Ascending aorta (tissue), 2 donors: ENCODE results near the gene SAMMSON. TPM values are rescaled to one million over a fixed set of nuclear protein-coding genes. Genes with fewer than 3 reads are reported as not detected.

ENCODE experiments used
- DNase-seq, 2 donors: peaks; one replicate each; pipeline ENCODE4 v3.0.0-alpha.2; 2019; ENCODE audit warnings: low spot score in 2 of 2
- H3K27ac ChIP-seq, 2 donors: fragments of 200-600 bp; sonication (generic); one replicate each; pipeline ENCODE4 v1.5.1; 2016 to 2017; ENCODE audit warnings: mild to moderate bottlenecking in 1 of 2
- H3K27me3 ChIP-seq: fragments of 200-600 bp; sonication (generic); one replicate; pipeline ENCODE4 v1.5.1; 2017
- H3K36me3 ChIP-seq, 2 donors: fragments of 200-600 bp; sonication (generic); one replicate each; pipeline ENCODE4 v1.5.1; 2016
- H3K4me1 ChIP-seq, 2 donors: fragments of 200-600 bp; sonication (generic); one replicate each; pipeline ENCODE4 v1.5.1; 2016 to 2017; ENCODE audit warnings: mild to moderate bottlenecking in 1 of 2
- H3K4me3 ChIP-seq, 2 donors: fragments of 200-600 bp; sonication (generic); one replicate each; pipeline ENCODE4 v1.5.1; 2016 to 2017; ENCODE audit warnings: mild to moderate bottlenecking in 1 of 2
- H3K9me3 ChIP-seq, 2 donors: fragments of 200-600 bp; sonication (generic); one replicate each; pipeline ENCODE4 v1.5.1; 2016
- intact Hi-C: fragments of 100-400 bp; cut with DNase I; formaldehyde crosslinking; loops from one replicate; pipeline ENCODE4 v1.15.1; 2023
- total RNA-seq: library from RNA; depleted of rRNA; stranded (reverse); fragments of >200 nt; gene quantifications from one replicate; pipeline ENCODE4 v1.1.0, GENCODE V29; 2016
- TF ChIP-seq, protein P1 (sequence below), 3 experiments: fragments of 200-600 bp in 2 of 3; fragments of 450-650 bp in 1 of 3; sonication (generic) in 2 of 3; IDR thresholded peaks; one replicate each; pipeline ENCODE4 v1.5.1; 2016 to 2019; ENCODE audit warnings: antibody characterized with exemption in 3 of 3, mild to moderate bottlenecking in 1 of 3, moderate library complexity in 1 of 3

Gene SAMMSON
- total RNA-seq, 1 donor from 2014 or later, result 2.2 TPM

DNA sequence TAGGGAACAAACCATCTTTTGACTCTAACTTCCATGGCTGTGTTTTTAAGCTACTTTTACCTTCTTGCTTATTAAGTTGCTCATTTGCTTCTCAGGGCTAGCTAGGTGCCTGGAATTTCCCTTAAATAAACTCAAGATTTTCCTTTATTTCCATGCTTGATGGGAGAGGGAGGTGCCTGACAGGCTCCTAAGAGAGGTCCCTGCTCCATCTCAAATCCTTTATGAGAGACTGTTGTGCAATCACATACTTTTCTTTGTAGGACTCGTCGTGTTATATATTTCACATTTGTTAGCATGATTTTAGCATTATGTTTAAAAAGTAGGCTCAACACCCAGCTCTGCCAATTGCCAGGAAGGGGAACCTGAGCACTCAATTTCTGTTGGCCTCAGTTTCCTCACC is 95.7 kb downstream of the SAMMSON start:
- intact Hi-C loops, result loop anchor here (10.0 kb wide), 1 partner anchor 420 kb away; no protein-coding TSS in a partner anchor
- no peak for DNase-seq
- TF ChIP-seq, protein P1, sequence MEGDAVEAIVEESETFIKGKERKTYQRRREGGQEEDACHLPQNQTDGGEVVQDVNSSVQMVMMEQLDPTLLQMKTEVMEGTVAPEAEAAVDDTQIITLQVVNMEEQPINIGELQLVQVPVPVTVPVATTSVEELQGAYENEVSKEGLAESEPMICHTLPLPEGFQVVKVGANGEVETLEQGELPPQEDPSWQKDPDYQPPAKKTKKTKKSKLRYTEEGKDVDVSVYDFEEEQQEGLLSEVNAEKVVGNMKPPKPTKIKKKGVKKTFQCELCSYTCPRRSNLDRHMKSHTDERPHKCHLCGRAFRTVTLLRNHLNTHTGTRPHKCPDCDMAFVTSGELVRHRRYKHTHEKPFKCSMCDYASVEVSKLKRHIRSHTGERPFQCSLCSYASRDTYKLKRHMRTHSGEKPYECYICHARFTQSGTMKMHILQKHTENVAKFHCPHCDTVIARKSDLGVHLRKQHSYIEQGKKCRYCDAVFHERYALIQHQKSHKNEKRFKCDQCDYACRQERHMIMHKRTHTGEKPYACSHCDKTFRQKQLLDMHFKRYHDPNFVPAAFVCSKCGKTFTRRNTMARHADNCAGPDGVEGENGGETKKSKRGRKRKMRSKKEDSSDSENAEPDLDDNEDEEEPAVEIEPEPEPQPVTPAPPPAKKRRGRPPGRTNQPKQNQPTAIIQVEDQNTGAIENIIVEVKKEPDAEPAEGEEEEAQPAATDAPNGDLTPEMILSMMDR (IDR thresholded peaks at IDR 0.05), result no peak

DNA sequence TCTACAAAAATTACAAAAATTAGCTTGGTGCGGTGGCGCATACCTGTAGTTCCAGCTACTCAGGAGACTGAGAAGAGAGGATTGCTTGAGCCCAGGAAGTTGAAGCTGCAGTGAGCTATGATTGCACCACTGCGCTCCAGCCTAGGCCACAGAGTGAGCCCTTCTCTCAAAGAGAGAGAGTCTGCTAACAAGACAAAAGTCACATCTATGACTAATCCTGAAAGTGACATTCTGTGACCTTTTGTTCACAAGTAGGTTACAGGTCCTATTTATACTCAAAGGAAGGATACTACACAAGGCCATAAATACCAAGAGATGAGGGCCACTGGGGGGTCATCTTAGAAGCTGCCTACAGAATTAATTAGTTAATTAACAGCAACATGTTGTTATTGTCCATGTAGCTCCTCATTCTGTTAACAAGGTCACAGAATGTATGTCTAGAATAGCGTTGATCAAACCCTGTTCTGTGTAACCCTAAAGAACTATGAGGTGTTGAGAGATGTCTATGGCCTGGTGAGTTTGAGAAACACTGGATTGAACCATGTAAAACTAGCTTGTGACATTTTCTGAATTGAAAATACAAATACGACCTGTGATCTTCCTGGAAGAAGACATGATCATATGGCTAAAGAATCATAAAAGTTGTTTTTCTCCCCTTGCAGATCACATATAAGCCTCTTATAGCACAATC is 97.0 kb downstream of the SAMMSON start:
- TF ChIP-seq, protein P1 (IDR thresholded peaks at IDR 0.05), result no peak
- Histone ChIP-seq H3K27me3 (no peaks in the 10 kb centered on the region), H3K9me3 (no peaks in the 10 kb centered on the region), H3K27ac (no peak overlapping the region), H3K4me1 (no peaks in the 10 kb centered on the region), H3K36me3 (no peaks in the 10 kb centered on the region), H3K4me3 (no peak overlapping the region)
- DNase-seq, result no peak
- intact Hi-C loops, result loop anchor here (10.0 kb wide), 1 partner anchor 418 kb away; no protein-coding TSS in a partner anchor

More for the DNA sequence above, 95.7 kb downstream of the SAMMSON start:
- Histone ChIP-seq H3K4me3 (no peak overlapping the region), H3K27me3 (no peaks in the 10 kb centered on the region), H3K4me1 (peaks cover 0 to 2% of the 10 kb centered on the region in 2 donors), H3K27ac (no peak overlapping the region), H3K36me3 (no peaks in the 10 kb centered on the region), H3K9me3 (no peaks in the 10 kb centered on the region)

DNA sequence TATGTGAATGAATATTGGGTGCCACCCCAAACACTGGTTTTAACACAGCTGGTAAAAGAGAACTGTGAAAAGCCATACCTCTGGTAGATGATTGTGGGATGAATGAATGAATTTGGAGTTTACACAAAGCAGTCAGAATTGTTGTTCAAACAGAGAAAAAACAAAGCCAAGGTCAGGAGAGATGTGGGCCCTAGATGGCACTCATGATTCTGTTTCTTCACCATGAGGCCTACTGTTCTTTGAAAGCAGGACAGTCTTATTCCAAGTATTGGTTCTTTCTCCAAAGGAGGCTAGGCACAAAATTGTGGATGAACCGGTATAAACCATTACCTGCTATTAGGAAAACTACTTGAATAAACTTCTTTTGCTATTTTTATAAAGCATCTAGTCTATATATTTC is 97.6 kb downstream of the SAMMSON start:
- Histone ChIP-seq H3K4me1 (no peaks in the 10 kb centered on the region), H3K4me3 (no peak overlapping the region), H3K36me3 (no peaks in the 10 kb centered on the region), H3K9me3 (no peaks in the 10 kb centered on the region), H3K27ac (no peak overlapping the region), H3K27me3 (no peaks in the 10 kb centered on the region)
- DNase-seq, result no peak
- TF ChIP-seq, protein P1 (IDR thresholded peaks at IDR 0.05), result no peak
- intact Hi-C loops, result loop anchor here (10.0 kb wide), 1 partner anchor 418 kb away; no protein-coding TSS in a partner anchor

DNA sequence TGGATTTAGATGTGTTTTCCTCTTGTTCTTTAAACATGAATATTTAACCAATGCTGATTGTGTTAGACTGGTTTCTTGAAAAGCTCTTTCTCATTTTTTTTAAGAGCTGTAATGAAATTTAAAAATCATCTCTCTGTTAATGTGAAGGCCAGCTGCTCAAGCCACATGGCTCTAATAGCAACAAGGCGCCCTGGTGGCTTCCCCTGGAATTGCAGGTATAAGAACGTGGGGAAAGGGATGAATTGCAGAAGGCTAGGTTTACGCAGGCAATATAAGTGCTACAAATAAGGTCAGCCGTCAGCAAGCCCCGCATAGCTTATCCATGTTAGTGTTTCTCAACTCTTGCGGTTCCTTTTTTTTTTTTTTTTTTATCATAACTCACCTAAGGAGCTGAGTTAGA is 108.5 kb downstream of the SAMMSON start:
- intact Hi-C loops, result no loop called here
- H3K9me3 ChIP-seq, result no peaks in the 10 kb centered on the region
- H3K27ac ChIP-seq, result no peak overlapping the region
- no peaks in the 10 kb centered on the region for H3K4me1 ChIP-seq
- DNase-seq, result no peak
- no peaks in the 10 kb centered on the region for H3K27me3 ChIP-seq
- H3K4me3 ChIP-seq, result no peak overlapping the region
- H3K36me3 ChIP-seq, result no peaks in the 10 kb centered on the region
- TF ChIP-seq, protein P1 (IDR thresholded peaks at IDR 0.05), result peak in 1 of 3 experiments; percentile 23

DNA sequence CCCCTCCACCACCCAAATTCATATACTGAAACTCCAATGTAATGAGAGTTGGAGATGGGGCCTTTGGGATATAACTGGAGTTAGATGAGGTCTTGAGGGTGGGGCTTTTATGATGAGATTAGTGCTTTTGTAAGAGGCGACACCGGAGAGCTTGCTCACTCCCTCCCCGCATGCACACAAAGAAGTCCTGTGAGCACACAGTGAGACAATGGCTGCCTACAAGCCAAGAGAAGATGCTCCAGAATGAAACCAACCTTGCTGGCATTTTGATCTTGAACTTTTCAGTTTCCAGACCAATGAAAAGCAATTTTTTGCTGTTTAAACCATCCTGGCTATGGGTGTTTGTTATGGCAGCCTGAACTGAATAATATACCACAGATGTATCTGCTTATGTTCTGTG is 109.0 kb downstream of the SAMMSON start:
- no peak for DNase-seq
- Histone ChIP-seq H3K27me3 (no peaks in the 10 kb centered on the region), H3K27ac (no peak overlapping the region), H3K4me3 (no peak overlapping the region), H3K4me1 (no peaks in the 10 kb centered on the region), H3K36me3 (no peaks in the 10 kb centered on the region), H3K9me3 (no peaks in the 10 kb centered on the region)
- TF ChIP-seq, protein P1 (IDR thresholded peaks at IDR 0.05), result no peak
- intact Hi-C loops, result no loop called here
